B cell (primary cell): ENCODE measurements around the gene CST1. TPM values are rescaled to one million over a fixed set of nuclear protein-coding genes. Genes with fewer than 3 reads are reported as not detected.
"Not testable (repeated sequence)": the region's sequence is repeated elsewhere in the genome, so short reads cannot be mapped to it uniquely, and the experiment has no call there.

ENCODE experiments used
- ATAC-seq: fragments of 200-7000 bp; cut with Tn5 transposase; one replicate; pipeline ENCODE4 v1.10.0; 2021; ENCODE audit warnings: low read depth, mild to moderate bottlenecking, moderate number of reproducible peaks, moderate library complexity
- CTCF ChIA-PET: fragments of 350-600 bp; sonication (Branson Sonifier 250); formaldehyde crosslinking; loops from one replicate; lab custom pipeline; 2021; ENCODE audit warnings: antibody characterized with exemption, inconsistent platforms; lab: Charles Lee
- POLR2A ChIA-PET: fragments of 350-600 bp; sonication (Branson Sonifier 250); formaldehyde crosslinking; loops from one replicate; lab custom pipeline; 2021; ENCODE audit warnings: antibody characterized with exemption; lab: Charles Lee
- DNase-seq: peaks from one replicate; pipeline ENCODE4 v3.0.0; 2013
- H2AFZ ChIP-seq: 2 replicates; pipeline ENCODE4 v1.6.1; 2012; ENCODE audit warnings: mild to moderate bottlenecking, low read depth, low read length; ENCODE audit not compliant: insufficient read depth, poor library complexity, severe bottlenecking
- H3K27ac ChIP-seq, 2 donors: 1 replicate in 1 of 2; 2 replicates in 1 of 2; pipeline ENCODE4 v1.5.1; 2012 to 2013; ENCODE audit warnings: low read length in 2 of 2, mild to moderate bottlenecking in 2 of 2, moderate library complexity in 1 of 2
- H3K27me3 ChIP-seq, 4 experiments: fragments of 200-600 bp in 1 of 4; sonication (generic) in 1 of 4; replicated peaks in 1 of 4; 1 replicate in 2 of 4; 2 replicates in 2 of 4; pipeline versions ENCODE4 v1.6.1 to v1.7.0; 2013 to 2016; ENCODE audit warnings: low read length in 3 of 4, mild to moderate bottlenecking in 2 of 4, mixed read lengths in 1 of 4, moderate library complexity in 1 of 4; ENCODE audit not compliant: insufficient read depth in 4 of 4, control insufficient read depth in 3 of 4; ENCODE audit errors: control extremely low read depth in 1 of 4
- H3K36me3 ChIP-seq, 2 experiments: replicated peaks in 1 of 2; 1 replicate in 1 of 2; 2 replicates in 1 of 2; pipeline versions ENCODE4 v1.6.1 to v1.7.1; 2013; ENCODE audit warnings: low read length in 1 of 2; ENCODE audit not compliant: insufficient read depth in 2 of 2, control insufficient read depth in 1 of 2; ENCODE audit errors: control extremely low read depth in 1 of 2, extremely low read depth in 1 of 2
- H3K4me1 ChIP-seq, 2 donors: fragments of 200-600 bp in 1 of 2; sonication (generic) in 1 of 2; 1 replicate in 1 of 2; 2 replicates in 1 of 2; pipeline versions ENCODE4 v1.5.1 to v1.6.1; 2013 to 2017; ENCODE audit warnings: low read length in 2 of 2; ENCODE audit not compliant: control insufficient read depth in 2 of 2, insufficient read depth in 2 of 2
- H3K4me2 ChIP-seq: replicated peaks from 2 replicates; pipeline ENCODE3; 2012; ENCODE audit warnings: mild to moderate bottlenecking, low read depth, low read length; ENCODE audit not compliant: poor library complexity, severe bottlenecking
- H3K4me3 ChIP-seq, 5 experiments: fragments of 200-600 bp in 1 of 5; sonication (generic) in 1 of 5; 1 replicate in 3 of 5; 2 replicates in 2 of 5; pipeline versions ENCODE4 v1.5.1 to v1.7.0; 2011 to 2016; ENCODE audit warnings: low read length in 4 of 5, mild to moderate bottlenecking in 4 of 5, low read depth in 2 of 5, control low read depth in 1 of 5, moderate library complexity in 1 of 5; ENCODE audit not compliant: insufficient read depth in 1 of 5; ENCODE audit errors: control extremely low read depth in 1 of 5, extremely low read depth in 1 of 5
- H3K79me2 ChIP-seq: fragments of 200-600 bp; sonication (generic); one replicate; pipeline ENCODE4 v1.6.0; 2016; ENCODE audit warnings: low read length; ENCODE audit not compliant: control insufficient read depth, insufficient read depth
- H3K9ac ChIP-seq: fragments of 200-600 bp; sonication (generic); 2 replicates; pipeline ENCODE4 v1.6.1; 2017; ENCODE audit warnings: mild to moderate bottlenecking, low read length, moderate library complexity
- H3K9me3 ChIP-seq, 3 donors: one replicate each; pipeline versions ENCODE4 v1.6.1 to v1.7.1; 2013; ENCODE audit warnings: low read length in 2 of 3; ENCODE audit not compliant: control insufficient read depth in 2 of 3, insufficient read depth in 1 of 3; ENCODE audit errors: control extremely low read depth in 1 of 3
- H4K20me1 ChIP-seq: 2 replicates; pipeline ENCODE4 v1.6.0; 2012; ENCODE audit warnings: mild to moderate bottlenecking, low read length; ENCODE audit not compliant: insufficient read depth, control insufficient read depth, poor library complexity, severe bottlenecking
- H3K27ac Mint-ChIP-seq: one replicate; pipeline ENCODE4 v1.8.0; 2021; ENCODE audit warnings: mixed read lengths
- H3K27me3 Mint-ChIP-seq: one replicate; pipeline ENCODE4 v1.8.0; 2021; ENCODE audit warnings: mixed read lengths
- H3K4me1 Mint-ChIP-seq: one replicate; pipeline ENCODE4 v1.8.0; 2021; ENCODE audit warnings: mixed read lengths
- H3K4me3 Mint-ChIP-seq: one replicate; pipeline ENCODE4 v1.8.0; 2021; ENCODE audit warnings: mixed read lengths
- H3K9me3 Mint-ChIP-seq: one replicate; pipeline ENCODE4 v1.8.0; 2022; ENCODE audit warnings: mixed read lengths; ENCODE audit not compliant: insufficient read depth
- CTCF ChIP-seq: fragments of 200-600 bp; IDR thresholded peaks from one replicate; pipeline ENCODE4 v1.8.0; 2022; ENCODE audit warnings: antibody characterized with exemption, mild to moderate bottlenecking
- EZH2 ChIP-seq: IDR thresholded peaks from 2 replicates; pipeline ENCODE4 v1.6.1; 2012; ENCODE audit warnings: borderline replicate concordance, low read depth, mild to moderate bottlenecking, moderate library complexity, low read length; ENCODE audit not compliant: insufficient read depth, poor library complexity, severe bottlenecking
- WGBS: methylation state at CpG from one replicate; pipeline ENCODE4 v1.1.5; 2013; ENCODE audit warnings: missing lambda C conversion rate; ENCODE audit not compliant: insufficient coverage; 5-methylcytosine and 5-hydroxymethylcytosine counted together
- intact Hi-C: fragments of 100-400 bp; cut with micrococcal nuclease; formaldehyde crosslinking; loops from one replicate; pipeline ENCODE4 v1.10.0; 2022
- polyA plus RNA-seq: library from polyadenylated mRNA; depleted of rRNA; stranded (reverse); fragments of >200 nt; gene quantifications from 2 replicates; pipeline ENCODE4 v1.2.3, GENCODE V29; 2012
- total RNA-seq, 2 donors: library from RNA; stranded (reverse); fragments of 120-200 nt in 1 of 2; gene quantifications; 1 replicate in 1 of 2; 2 replicates in 1 of 2; pipeline versions ENCODE4 v1.2.3 to v1.2.4, GENCODE V29; 2013 to 2022

Gene CST1
- total and polyA plus RNA-seq, 2 donors (not counting 1 experiment from before 2014, with no cell fraction given) = not detected

- CTCF ChIA-PET = no interaction called here
- Mint-ChIP-seq H3K9me3 (no peaks in the 10 kb centered on the region), H3K27me3 (peaks cover 3% of the 10 kb centered on the region), H3K4me1 (no peaks in the 10 kb centered on the region), H3K4me3 (no peak overlapping the region), H3K27ac (no peak overlapping the region)
- Histone ChIP-seq H3K4me3 (no peak overlapping the region), H3K27me3 (no peaks in the 10 kb centered on the region), H3K9ac (no peak overlapping the region), H3K27ac (no peak overlapping the region), H3K36me3 (no peaks in the 10 kb centered on the region), H3K4me2 (no peak overlapping the region), H2AFZ (no peak overlapping the region), H3K4me1 (no peaks in the 10 kb centered on the region), H3K79me2 (no peaks in the 10 kb centered on the region), H4K20me1 (no peaks in the 10 kb centered on the region), H3K9me3 (peaks cover 0 to 2% (median 0%) of the 10 kb centered on the region in 3 donors)
- intact Hi-C loops = no loop called here
- POLR2A ChIA-PET = no interaction called here
- ATAC-seq = no peak
- DNase-seq = no peak
- TF ChIP-seq CTCF = no peak
- TF ChIP-seq EZH2 = no peak
- no CpG with 5 or more reads among the region's 1 CpG for WGBS
Measured at GRCh38 chr20:23766531-23766930, 15.8 kb upstream of the CST1 start.

GRCh38 chr20:23765578-23765977 is 14.8 kb upstream of the CST1 start:
- intact Hi-C loops = no loop called here
- H3K27ac Mint-ChIP-seq = no peak overlapping the region
- CTCF ChIA-PET = no interaction called here
- H3K27ac ChIP-seq = no peak overlapping the region
- 100% methylated on average over 1 of the region's 5 CpGs for WGBS
- no peak overlapping the region for H3K4me3 Mint-ChIP-seq
- H3K27me3 ChIP-seq = no peaks in the 10 kb centered on the region
- ATAC-seq = no peak
- peaks cover 3% of the 10 kb centered on the region for H3K27me3 Mint-ChIP-seq
- H3K9me3 Mint-ChIP-seq = no peaks in the 10 kb centered on the region
- no peak for TF ChIP-seq CTCF
- no peak for TF ChIP-seq EZH2
- H3K9me3 ChIP-seq = peaks cover 0 to 2% (median 0%) of the 10 kb centered on the region in 3 donors
- H3K4me1 ChIP-seq = no peaks in the 10 kb centered on the region
- H3K9ac ChIP-seq = no peak overlapping the region
- no peaks in the 10 kb centered on the region for H4K20me1 ChIP-seq
- H2AFZ ChIP-seq = no peak overlapping the region
- POLR2A ChIA-PET = no interaction called here
- no peaks in the 10 kb centered on the region for H3K4me1 Mint-ChIP-seq
- H3K79me2 ChIP-seq = no peaks in the 10 kb centered on the region
- H3K36me3 ChIP-seq = no peaks in the 10 kb centered on the region
- no peak for DNase-seq
- no peak overlapping the region for H3K4me3 ChIP-seq
- H3K4me2 ChIP-seq = no peak overlapping the region

- POLR2A ChIA-PET, H3K4me3 ChIP-seq, DNase-seq, H3K4me3 Mint-ChIP-seq, intact Hi-C loops, H3K36me3 ChIP-seq, H3K4me1 Mint-ChIP-seq, H3K27ac ChIP-seq, H3K9me3 Mint-ChIP-seq, CTCF ChIA-PET, H3K27ac Mint-ChIP-seq, ATAC-seq, H4K20me1 ChIP-seq, H3K27me3 Mint-ChIP-seq, H3K27me3 ChIP-seq, H3K9me3 ChIP-seq, H3K79me2 ChIP-seq, H3K4me1 ChIP-seq, H3K9ac ChIP-seq, H3K4me2 ChIP-seq, H2AFZ ChIP-seq: not testable (repeated sequence)
- 31% methylated on average over 2 of the region's 2 CpGs for WGBS
Measured at GRCh38 chr20:23764630-23765029, 13.9 kb upstream of the CST1 start.
